Subcutaneous preadipocyte (primary cell): Measurements from ENCODE around the gene LBX2. TPM values are rescaled to one million over a fixed set of nuclear protein-coding genes. Genes with fewer than 3 reads are reported as not detected.

Source experiments
- total RNA-seq: library from RNA; depleted of rRNA; stranded (reverse); fragments of >200 nt; gene quantifications from 2 replicates; pipeline ENCODE4 v1.2.3, GENCODE V29; 2012

LBX2 gene, protein sequence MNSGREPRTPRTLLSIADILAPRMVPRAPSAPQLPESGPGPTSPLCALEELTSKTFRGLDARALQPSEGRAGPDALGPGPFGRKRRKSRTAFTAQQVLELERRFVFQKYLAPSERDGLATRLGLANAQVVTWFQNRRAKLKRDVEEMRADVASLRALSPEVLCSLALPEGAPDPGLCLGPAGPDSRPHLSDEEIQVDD
- 3.3 and 3.9 TPM in 2 replicates for total RNA-seq

DNA sequence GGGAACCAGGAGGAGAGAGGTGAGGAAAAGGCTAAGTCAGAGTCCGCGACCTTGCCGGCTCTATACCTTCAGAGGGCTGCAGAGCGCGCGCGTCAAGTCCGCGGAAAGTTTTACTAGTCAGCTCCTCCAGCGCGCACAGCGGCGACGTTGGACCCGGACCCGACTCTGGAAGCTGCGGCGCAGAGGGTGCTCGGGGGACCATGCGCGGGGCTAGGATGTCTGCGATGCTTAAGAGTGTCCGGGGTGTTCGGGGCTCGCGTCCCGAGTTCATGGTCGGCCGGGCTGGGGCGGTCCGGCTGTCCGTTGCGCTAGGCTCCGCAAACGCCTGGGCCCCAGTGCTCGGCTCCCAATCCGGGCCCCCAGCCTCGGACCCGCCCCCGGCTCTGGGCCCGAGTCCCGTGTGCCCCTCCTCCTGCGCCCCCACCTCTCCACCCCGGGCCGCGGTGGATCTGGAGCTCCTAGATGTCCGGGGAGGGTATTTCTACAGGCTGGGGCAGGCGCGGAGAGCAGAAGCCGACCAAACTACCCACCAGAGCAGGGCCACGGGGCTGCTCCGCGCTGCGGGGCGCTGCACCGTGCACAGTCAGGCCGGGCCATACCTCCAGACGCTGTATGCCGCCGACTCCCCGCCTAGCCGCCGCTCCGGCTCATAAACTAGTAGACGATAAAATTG, at the start of gene LBX2:
Gene LBX2, minus strand, starts transcription at position 337 of the 673 bp plus-strand sequence. Its CDS starts 66 bp downstream, at position 271.

DNA sequence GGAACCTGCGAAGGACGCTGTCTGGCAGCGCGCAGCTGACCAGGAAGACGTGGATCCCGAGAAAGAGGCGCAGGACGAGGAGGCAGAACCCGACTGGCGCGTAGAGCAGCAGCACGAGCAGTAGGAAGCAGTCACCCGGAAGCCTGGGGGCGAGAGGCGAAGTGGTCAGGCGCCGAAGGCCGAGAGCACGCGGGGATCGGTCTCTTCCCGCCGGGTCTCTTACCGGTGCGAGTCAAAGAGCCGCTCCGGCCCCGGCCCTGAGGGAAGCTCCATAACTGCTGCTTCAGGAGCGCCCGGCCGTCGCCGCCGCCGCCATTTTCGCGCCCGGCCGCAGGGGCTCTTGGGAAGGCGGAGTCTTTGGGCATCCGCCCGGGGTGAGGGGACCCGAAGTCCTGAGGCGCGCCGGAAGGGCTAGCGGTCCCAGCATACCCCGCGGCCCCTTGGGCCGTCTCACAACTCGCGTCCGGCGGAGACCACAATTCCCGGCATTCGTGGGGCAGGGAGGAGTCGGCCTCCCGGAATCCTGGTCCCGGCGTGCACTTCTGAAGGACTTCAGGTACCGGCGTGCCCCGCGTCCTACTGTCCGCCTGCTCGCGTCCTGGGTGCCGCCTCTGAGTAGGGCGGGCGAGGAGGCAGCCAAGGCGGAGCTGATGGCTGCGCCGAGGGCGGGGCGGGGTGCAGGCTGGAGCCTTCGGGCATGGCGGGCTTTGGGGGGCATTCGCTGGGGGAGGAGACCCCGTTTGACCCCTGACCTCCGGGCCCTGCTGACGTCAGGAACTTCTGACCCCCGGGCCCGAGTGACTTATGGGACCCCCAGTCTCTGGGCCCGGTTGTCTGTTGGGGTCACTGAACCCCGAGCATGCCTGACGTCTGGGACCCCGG, 30.2 kb upstream of the LBX2 start, which contains the start of the genes AUP1 and HTRA2:
Gene AUP1, minus strand, starts transcription at position 350 of the 882 bp plus-strand sequence. Its CDS starts 77 bp downstream, at position 273.
Gene HTRA2, plus strand, starts transcription at position 577 of the 882 bp plus-strand sequence. Its CDS starts 74 bp downstream, at position 651.

DNA sequence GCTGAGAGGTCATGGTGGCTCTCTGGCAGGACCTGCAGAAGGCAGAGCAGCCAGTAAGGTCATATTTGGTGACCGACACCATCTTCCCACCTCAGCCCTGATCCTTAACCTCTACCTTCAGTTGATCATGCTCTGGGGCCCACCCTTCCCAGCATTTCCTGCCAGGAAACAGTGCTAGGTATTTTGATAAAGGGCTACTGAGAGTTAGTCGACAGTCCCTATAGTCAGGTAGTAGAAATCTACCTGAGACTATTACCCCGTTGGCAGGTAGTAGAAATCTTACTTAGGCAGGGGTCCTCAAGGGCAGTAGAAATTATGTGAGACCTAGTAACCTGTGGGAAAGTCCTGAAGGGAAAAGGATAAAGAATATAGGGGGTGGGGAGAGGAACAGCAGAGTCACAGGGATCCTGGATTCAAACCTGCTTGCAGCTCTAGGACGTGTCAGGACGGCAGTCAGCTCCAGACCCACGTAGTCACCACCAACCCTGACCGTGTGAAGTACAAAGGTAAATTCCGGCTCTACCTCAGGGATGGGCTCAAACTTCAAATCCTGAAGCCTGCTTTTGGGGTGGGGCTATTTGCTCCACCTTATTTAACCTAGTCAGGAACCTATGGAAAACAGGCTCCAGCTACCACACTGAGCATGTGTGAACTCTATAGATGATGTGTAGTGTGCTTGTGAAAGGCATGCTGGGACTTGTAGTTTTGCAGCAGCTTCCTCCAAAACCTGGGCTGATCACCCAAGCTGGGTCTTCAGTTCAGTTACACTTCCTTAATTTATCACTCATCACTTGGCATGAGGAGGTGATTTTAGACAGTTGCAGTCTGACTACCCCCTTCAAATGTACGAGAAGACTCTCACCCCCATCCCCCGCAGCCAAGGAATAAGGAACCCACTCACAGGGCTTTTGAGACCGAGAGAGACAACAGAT, 26.6 kb upstream of the LBX2 start, which contains the start of gene DQX1:
Gene DQX1, minus strand, starts transcription at position 515 of the 932 bp plus-strand sequence. Its CDS starts 502 bp downstream, at position 13.

DNA sequence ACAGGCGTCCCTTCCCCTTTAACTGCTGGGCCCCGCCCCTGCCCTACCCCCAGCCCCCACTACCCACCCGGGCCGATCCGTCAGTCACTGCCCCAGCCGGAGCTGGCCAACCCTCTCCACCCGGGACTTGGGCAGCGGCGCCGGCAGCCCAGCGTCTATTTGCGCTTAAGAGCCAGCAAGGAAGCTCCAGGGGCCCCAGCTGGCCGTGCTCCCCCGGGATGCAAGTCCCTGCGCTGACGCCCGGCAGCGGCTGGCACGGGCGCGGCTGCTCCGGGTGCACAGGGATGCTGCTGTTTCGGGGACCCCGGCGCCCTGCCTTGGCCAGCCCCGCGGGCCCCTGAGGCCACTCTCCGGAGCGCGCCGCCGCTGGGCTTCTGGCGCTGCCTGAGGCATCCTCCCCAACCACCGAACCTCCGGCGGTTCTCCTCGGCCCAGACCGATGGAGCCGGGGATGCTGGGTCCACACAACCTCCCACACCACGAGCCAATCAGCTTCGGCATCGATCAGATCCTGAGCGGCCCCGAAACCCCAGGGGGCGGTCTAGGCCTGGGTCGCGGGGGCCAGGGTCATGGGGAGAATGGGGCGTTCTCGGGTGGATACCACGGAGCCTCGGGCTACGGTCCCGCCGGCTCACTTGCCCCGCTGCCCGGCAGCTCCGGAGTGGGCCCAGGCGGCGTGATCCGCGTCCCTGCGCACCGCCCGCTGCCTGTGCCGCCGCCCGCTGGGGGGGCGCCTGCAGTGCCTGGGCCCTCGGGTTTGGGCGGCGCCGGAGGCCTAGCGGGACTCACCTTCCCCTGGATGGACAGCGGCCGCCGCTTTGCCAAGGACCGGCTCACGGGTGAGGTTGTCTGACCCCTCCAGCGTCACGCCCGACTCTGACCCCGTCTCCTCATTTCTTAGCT, 15.2 kb upstream of the LBX2 start, which contains the start of gene TLX2:
Gene TLX2, plus strand, starts transcription at position 83 of the 903 bp plus-strand sequence. Its CDS starts 357 bp downstream, at position 440.

DNA sequence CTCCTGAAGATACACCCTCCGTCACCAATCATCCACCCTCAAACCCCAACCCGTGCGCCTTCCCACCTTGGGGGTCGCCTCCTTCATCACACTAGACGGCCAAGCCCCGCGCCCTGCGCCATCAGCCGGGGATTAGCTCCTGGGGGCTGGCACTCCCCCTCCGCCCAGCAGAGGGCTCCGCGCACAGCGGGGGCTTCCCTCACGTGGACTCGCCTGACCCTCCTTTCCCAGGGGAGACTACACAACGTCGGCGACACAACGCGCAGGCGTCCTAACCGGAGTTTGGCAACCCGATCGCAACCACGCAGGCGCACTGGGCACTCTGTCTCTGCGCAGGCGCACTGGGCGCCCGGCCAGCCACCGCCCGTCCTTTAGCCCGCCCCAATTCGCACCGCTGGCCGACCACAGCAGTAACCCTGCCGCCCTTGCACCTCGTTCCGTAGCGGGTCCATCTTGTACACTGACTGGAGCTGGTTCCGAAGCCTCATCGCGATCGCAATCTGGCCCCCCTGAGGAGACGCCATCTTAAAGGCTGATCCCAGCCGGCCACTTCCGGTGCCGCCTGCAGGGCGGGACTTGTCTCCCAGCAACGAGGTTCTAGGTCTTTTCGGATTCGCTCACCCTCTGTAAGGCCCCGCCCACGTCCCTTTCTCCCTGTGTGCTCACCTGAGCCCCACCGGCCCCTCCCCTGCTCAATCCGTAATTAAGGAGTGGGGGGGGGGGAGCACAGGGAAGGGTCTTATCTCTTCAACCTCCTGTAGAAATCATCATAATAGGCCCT, 7.9 kb upstream of the LBX2 start, which contains the start of gene PCGF1:
Gene PCGF1, minus strand, starts transcription at position 551 of the 781 bp plus-strand sequence. Its CDS starts 27 bp downstream, at position 524.

DNA sequence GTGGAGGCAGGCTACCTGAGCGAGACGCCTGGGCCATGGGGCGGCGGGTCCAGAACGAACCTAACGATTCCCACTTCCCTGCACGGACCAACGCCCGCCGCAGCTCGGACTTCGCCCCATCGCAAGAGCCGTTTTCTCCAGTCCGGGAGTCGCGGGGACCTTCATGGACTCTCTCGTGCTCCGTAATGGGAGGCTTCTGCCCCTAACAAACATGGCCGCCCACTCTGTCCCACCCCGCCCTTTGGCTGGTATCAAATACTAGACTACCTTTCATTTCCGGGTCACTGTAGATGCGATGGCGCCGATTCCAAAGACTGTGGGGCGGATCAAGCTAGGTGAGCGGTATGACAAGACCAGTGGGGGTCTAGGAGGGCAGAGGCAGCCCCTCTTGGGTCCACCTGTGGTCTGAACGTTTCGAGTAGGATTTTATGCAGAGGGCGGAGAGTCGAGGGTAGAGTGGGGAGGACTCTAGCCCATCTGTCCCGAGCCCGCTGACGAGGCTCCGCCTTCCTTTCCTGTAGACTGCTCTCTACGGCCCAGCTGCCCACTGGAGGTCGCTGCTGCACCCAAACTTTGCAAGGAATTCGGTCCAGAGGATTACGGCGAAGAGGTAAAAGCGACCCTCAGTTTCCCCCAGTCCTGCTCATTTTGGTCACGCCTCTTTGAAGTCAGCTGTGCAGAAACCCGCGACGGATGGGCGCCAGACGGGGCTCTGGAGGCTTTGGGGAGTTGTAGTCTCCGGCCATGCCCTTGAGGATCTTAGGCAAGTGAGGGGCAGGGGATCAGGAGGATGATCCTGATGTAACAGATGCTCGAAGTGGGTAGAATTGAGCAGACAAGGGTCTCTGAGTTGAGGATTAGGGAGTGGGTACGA, 16.4 kb downstream of the LBX2 start, which contains the start of the genes CCDC142 and TTC31:
Gene CCDC142, minus strand, starts transcription at position 198 of the 874 bp plus-strand sequence. Its CDS starts 161 bp downstream, at position 37.
Gene TTC31, plus strand, starts transcription at position 281 of the 874 bp plus-strand sequence. Its CDS starts 15 bp downstream, at position 296.

DNA sequence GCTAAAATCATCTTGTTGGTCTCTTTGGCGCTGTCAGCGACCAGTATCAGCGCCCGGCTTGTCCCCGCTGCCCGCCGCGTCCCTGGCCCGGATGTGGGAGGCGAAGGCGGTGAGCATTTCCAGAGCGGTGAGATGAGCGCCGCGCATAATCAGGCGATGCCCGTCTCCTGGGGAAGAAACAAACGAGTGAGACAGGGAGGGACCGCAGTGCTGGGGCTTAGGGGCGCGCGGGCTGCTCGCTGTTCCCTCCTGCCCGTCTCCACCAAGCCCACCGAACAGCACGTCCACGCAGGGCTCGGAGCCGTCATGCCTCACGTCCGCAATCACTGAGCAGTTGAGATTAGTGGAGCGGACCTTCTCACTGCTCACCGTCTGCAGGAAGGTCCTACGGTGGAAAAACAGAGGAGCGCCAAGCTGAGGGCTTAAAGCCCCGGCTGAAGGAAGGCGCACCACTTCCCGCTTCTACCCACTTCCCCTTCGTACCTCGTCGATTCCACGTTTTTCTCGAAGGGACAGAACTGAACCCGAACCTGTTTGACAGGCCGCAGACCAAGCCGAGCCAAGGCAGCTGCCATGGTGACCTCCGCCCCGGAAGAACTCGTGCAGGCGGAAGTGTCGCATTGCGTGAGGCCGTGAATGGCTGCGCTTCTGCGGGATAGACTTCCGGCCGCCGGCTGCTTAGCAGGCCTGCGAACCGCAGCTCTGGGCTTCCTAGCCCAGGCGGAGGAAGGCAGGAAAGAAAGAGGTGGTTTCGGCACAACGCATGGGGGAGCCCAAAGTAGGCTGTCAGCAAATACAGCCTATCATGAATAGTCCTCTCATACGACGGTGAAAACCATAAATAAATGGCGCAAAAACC, 27.1 kb downstream of the LBX2 start, which contains the start of gene MRPL53:
Gene MRPL53, minus strand, starts transcription at position 595 of the 859 bp plus-strand sequence. Its CDS starts 20 bp downstream, at position 575.

DNA sequence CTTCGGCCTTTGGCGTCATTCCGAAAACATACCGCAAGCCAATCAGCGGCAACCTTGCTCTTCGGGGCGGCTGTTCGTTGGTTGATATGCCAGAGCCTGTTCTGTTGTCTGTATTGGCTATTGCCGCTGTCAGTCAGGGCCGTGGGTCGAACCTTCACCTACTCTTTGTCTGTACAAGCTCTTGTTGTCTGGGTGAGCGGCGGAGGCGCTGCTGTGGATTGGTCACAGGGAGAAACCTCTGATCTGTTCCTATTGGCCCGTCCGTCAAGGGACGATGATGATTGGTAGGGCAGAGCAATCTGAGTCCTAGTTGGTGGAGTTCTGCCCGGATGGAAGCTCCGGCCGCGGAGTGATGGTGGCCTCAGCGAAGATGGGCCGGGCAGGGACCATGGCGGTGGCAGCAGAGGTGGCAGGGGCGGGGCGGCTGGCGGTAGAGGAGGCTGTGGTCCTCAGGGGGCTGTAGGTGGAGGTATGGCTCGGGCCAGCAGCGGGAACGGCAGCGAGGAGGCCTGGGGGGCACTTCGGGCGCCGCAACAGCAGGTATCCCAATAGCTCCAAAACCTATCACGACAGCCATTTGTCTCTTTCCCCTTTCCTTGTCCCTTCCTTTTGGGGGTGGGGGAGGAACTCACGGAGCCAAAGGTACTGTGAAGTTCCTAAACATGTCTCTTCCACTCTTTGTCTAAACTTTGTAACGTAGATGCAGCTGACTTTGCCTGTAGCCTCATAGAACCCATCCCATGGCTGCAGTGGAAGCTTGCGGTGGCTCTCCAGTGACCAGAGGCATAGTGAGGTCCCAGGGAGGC, 41.1 kb downstream of the LBX2 start, which contains the start of gene WBP1:
Gene WBP1, plus strand, starts transcription at position 307 of the 806 bp plus-strand sequence. Its CDS starts 165 bp downstream, at position 472.

DNA sequence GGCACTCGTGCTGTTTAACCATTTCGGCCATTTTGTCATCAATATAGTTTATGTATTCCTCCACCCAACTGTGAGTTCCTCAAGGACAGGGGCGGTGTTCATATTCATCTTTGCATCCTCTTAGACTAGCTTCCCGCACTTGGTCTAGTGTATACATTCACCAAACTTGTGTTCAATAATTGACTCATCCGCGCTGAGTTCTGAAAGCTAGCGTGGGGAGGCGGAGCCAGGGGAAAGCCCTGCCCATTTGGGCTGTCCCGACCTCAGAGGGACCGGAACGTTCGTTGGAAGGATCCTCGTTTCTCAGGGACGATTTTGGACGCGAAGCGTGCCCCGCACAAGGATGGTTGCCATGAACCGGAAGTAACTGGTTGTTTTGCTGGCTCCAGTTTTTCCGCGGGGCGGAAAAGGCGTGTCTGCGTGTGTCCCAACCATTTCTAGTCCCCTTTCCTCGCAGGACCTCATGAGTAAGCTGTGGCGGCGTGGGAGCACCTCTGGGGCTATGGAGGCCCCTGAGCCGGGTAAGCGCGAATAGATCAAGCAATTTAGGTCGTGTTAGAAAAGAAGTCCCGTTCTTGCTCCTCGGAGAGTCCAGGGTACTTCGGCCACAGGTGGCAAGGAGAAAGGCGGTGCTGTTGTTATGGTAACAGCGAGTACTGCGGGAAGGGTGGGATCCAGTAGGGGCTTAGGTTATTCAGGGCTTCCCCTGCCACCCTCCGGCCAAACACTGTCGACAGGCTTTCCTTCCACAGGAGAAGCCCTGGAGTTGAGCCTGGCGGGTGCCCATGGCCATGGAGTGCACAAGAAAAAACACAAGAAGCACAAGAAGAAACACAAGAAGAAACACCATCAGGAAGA, 44.5 kb downstream of the LBX2 start, which contains the start of gene INO80B:
Gene INO80B, plus strand, starts transcription at position 434 of the 858 bp plus-strand sequence. Its CDS starts 30 bp downstream, at position 464.

Other genes starting within 250 kb of the LBX2 start
- gene SLC4A5, start 156.2 kb downstream of the LBX2 start, total RNA-seq: under 0.01 and 1.5 TPM in 2 replicates
- gene DCTN1, start 119.3 kb downstream of the LBX2 start, total RNA-seq: 108 and 112 TPM in 2 replicates
- 0.98 and 1.1 TPM in 2 replicates for gene C2orf81, start 78.0 kb downstream of the LBX2 start, total RNA-seq
- gene WDR54, start 77.9 kb downstream of the LBX2 start, total RNA-seq: 71.7 and 76.4 TPM in 2 replicates
- gene RTKN, start 57.7 kb downstream of the LBX2 start, total RNA-seq: 9.6 and 11.0 TPM in 2 replicates
- 11.4 and 11.5 TPM in 2 replicates for gene INO80B, start 44.5 kb downstream of the LBX2 start, total RNA-seq
- 22.0 and 25.6 TPM in 2 replicates for gene WBP1, start 41.2 kb downstream of the LBX2 start, total RNA-seq
- gene MOGS, start 34.2 kb downstream of the LBX2 start, total RNA-seq: 31.2 and 48.1 TPM in 2 replicates
- 19.9 and 30.9 TPM in 2 replicates for gene MRPL53, start 26.9 kb downstream of the LBX2 start, total RNA-seq
- 22.4 and 34.0 TPM in 2 replicates for gene CCDC142, start 16.6 kb downstream of the LBX2 start, total RNA-seq
- 12.9 and 16.0 TPM in 2 replicates for gene TTC31, start 16.5 kb downstream of the LBX2 start, total RNA-seq
- 16.2 and 22.4 TPM in 2 replicates for gene PCGF1, start 8.1 kb upstream of the LBX2 start, total RNA-seq
- gene TLX2, start 14.8 kb upstream of the LBX2 start, total RNA-seq: under 0.01 TPM in 1 of 2 replicates, not detected in the other
- gene DQX1, start 26.6 kb upstream of the LBX2 start, total RNA-seq: not detected in 2 replicates
- gene AUP1, start 30.1 kb upstream of the LBX2 start, total RNA-seq: 103 and 105 TPM in 2 replicates
- 48.5 and 52.8 TPM in 2 replicates for gene HTRA2, start 30.3 kb upstream of the LBX2 start, total RNA-seq
- gene LOXL3, start 54.3 kb upstream of the LBX2 start, total RNA-seq: 2.2 and 3.7 TPM in 2 replicates
- gene DOK1, start 55.1 kb upstream of the LBX2 start, total RNA-seq: 14.7 and 15.6 TPM in 2 replicates
- not detected in 2 replicates for gene M1AP, start 148.7 kb upstream of the LBX2 start, total RNA-seq
- 2.9 and 3.3 TPM in 2 replicates for gene SEMA4F, start 154.6 kb upstream of the LBX2 start, total RNA-seq